CD14-positive monocyte (primary cell): ENCODE measurements around the gene MOK. TPM values are rescaled to one million over a fixed set of nuclear protein-coding genes. Genes with fewer than 3 reads are reported as not detected.
"Not testable (repeated sequence)": the region's sequence is repeated elsewhere in the genome, so short reads cannot be mapped to it uniquely, and the experiment has no call there.

Experiments
- DNase-seq, 3 donors: peaks; one replicate each; pipeline ENCODE4 v3.0.0-alpha.2; 2011 to 2022
- H2AFZ ChIP-seq: 2 replicates; pipeline ENCODE4 v1.6.0; 2012; ENCODE audit warnings: mild to moderate bottlenecking, low read depth, low read length, inconsistent platforms; ENCODE audit not compliant: insufficient read depth, poor library complexity, severe bottlenecking
- H3K27ac ChIP-seq, 2 donors: 1 replicate in 1 of 2; 2 replicates in 1 of 2; pipeline ENCODE4 v1.5.1; 2012 to 2013; ENCODE audit warnings: low read length in 2 of 2, control low read depth in 1 of 2, inconsistent platforms in 1 of 2, low read depth in 1 of 2, mild to moderate bottlenecking in 1 of 2
- H3K27me3 ChIP-seq, 2 donors: one replicate each; pipeline versions ENCODE4 v1.6.0 to v1.6.1; 2011 to 2013; ENCODE audit warnings: low read length in 2 of 2; ENCODE audit not compliant: control insufficient read depth in 2 of 2, insufficient read depth in 2 of 2
- H3K36me3 ChIP-seq, 2 donors: replicated peaks in 1 of 2; 1 replicate in 1 of 2; 2 replicates in 1 of 2; pipeline versions ENCODE4 v1.5.1 to v1.6.1; 2012 to 2013; ENCODE audit warnings: low read length in 2 of 2, control low read depth in 1 of 2, inconsistent platforms in 1 of 2, mild to moderate bottlenecking in 1 of 2; ENCODE audit not compliant: insufficient read depth in 2 of 2, control insufficient read depth in 1 of 2
- H3K4me1 ChIP-seq, 2 donors: 1 replicate in 1 of 2; 2 replicates in 1 of 2; pipeline versions ENCODE4 v1.5.1 to v1.6.1; 2012 to 2013; ENCODE audit warnings: low read length in 2 of 2, control low read depth in 1 of 2, inconsistent platforms in 1 of 2, mild to moderate bottlenecking in 1 of 2, moderate library complexity in 1 of 2; ENCODE audit not compliant: insufficient read depth in 2 of 2, control insufficient read depth in 1 of 2
- H3K4me2 ChIP-seq: replicated peaks from 2 replicates; pipeline ENCODE3; 2012; ENCODE audit warnings: low read length, moderate library complexity, mild to moderate bottlenecking; ENCODE audit not compliant: poor library complexity, severe bottlenecking; ENCODE audit errors: extremely low read depth
- H3K4me3 ChIP-seq, 3 experiments: fragments of 200-600 bp in 1 of 3; sonication (generic) in 1 of 3; replicated peaks in 1 of 3; 1 replicate in 2 of 3; 2 replicates in 1 of 3; pipeline ENCODE4 v1.5.1; 2011 to 2013; ENCODE audit warnings: low read length in 3 of 3, mild to moderate bottlenecking in 3 of 3, control low read depth in 2 of 3, low read depth in 2 of 3, inconsistent platforms in 1 of 3, moderate library complexity in 1 of 3
- H3K79me2 ChIP-seq: 2 replicates; pipeline ENCODE4 v1.6.0; 2012; ENCODE audit warnings: mild to moderate bottlenecking, control low read depth, inconsistent platforms, low read length, moderate library complexity; ENCODE audit not compliant: insufficient read depth
- H3K9ac ChIP-seq: 2 replicates; pipeline ENCODE4 v1.6.0; 2017; ENCODE audit warnings: low read length, mild to moderate bottlenecking; ENCODE audit not compliant: insufficient read depth, poor library complexity, severe bottlenecking
- H3K9me3 ChIP-seq, 2 donors: replicated peaks in 1 of 2; 1 replicate in 1 of 2; 2 replicates in 1 of 2; pipeline versions ENCODE4 v1.5.1 to v1.6.1; 2012 to 2013; ENCODE audit warnings: low read length in 2 of 2, control low read depth in 1 of 2; ENCODE audit not compliant: control insufficient read depth in 1 of 2, insufficient read depth in 1 of 2
- H4K20me1 ChIP-seq: 2 replicates; pipeline ENCODE4 v1.6.0; 2012; ENCODE audit warnings: mild to moderate bottlenecking, low read length, control low read depth, moderate library complexity; ENCODE audit not compliant: insufficient read depth
- H3K27ac Mint-ChIP-seq, 7 donors: one replicate each; pipeline ENCODE4 v1.8.0; 2020; ENCODE audit warnings: mild to moderate bottlenecking in 7 of 7, mixed read lengths in 7 of 7, moderate library complexity in 6 of 7, inconsistent platforms in 2 of 7
- H3K27me3 Mint-ChIP-seq, 3 donors: one replicate each; pipeline ENCODE4 v1.8.0; 2021 to 2022; ENCODE audit warnings: low read depth in 3 of 3, mild to moderate bottlenecking in 3 of 3, mixed read lengths in 3 of 3, moderate library complexity in 3 of 3, inconsistent platforms in 1 of 3
- H3K36me3 Mint-ChIP-seq, 2 donors: one replicate each; pipeline ENCODE4 v1.8.0; 2020; ENCODE audit warnings: mixed read lengths in 2 of 2, inconsistent platforms in 1 of 2, mild to moderate bottlenecking in 1 of 2
- H3K4me1 Mint-ChIP-seq: one replicate; pipeline ENCODE4 v1.8.0; 2020; ENCODE audit warnings: mild to moderate bottlenecking, mixed read lengths
- H3K4me3 Mint-ChIP-seq, 2 donors: one replicate each; pipeline ENCODE4 v1.8.0; 2020; ENCODE audit warnings: mild to moderate bottlenecking in 2 of 2, mixed read lengths in 2 of 2, moderate library complexity in 1 of 2
- H3K9me3 Mint-ChIP-seq, 7 donors: one replicate each; pipeline ENCODE4 v1.8.0; 2020 to 2022; ENCODE audit warnings: mixed read lengths in 7 of 7, mild to moderate bottlenecking in 6 of 7, moderate library complexity in 6 of 7, inconsistent platforms in 2 of 7
- CTCF ChIP-seq: fragments of 200-600 bp; IDR thresholded peaks from one replicate; pipeline ENCODE4 v1.8.0; 2022; ENCODE audit warnings: antibody characterized with exemption, mild to moderate bottlenecking
- WGBS: methylation state at CpG from one replicate; pipeline ENCODE4 v1.1.5; 2013; ENCODE audit warnings: missing lambda C conversion rate; ENCODE audit not compliant: insufficient coverage; 5-methylcytosine and 5-hydroxymethylcytosine counted together
- intact Hi-C, 2 donors: fragments of 100-400 bp; cut with micrococcal nuclease; formaldehyde crosslinking; loops; one replicate each; pipeline versions ENCODE4 v1.15.0 to v1.15.1; 2023
- polyA plus RNA-seq, 3 donors: library from polyadenylated mRNA; depleted of rRNA in 1 of 3; unstranded in 2 of 3; stranded (reverse) in 1 of 3; fragments of 300-500 nt in 2 of 3; fragments of >200 nt in 1 of 3; fragmentation: Illumina TruSeq in 2 of 3; gene quantifications; 1 replicate in 2 of 3; 2 replicates in 1 of 3; pipeline ENCODE4 v1.2.3, GENCODE V29; 2012 to 2021

The MOK gene
- polyA plus RNA-seq, 3 donors, result 0.67 to 3.4 (median 1.8) TPM

DNA sequence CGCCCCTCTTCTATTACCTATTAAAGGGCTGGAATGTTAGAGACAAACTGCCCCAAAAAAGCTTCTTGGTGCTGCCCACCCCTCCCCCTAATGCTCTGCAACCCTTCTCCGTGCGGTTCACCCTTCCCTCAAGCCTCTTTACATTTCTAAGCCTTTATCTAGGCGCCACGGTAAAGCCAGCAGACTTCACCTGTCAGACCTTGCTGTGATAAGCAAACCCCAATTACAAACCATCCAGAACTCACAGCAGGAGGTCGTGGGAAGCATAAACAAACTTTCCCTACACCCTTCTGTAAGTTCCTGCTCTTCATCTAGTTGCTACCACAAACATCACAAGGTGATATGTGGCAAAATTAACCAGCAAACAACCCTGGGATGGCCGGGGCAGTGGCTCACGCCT is 56.8 kb downstream of the MOK start:
- no peak overlapping the region for H2AFZ ChIP-seq
- no peak overlapping the region for H3K27ac Mint-ChIP-seq
- no peaks in the 10 kb centered on the region for H3K4me1 Mint-ChIP-seq
- H3K9ac ChIP-seq, result no peak overlapping the region
- H3K4me2 ChIP-seq, result no peak overlapping the region
- H3K36me3 ChIP-seq, result no peaks in the 10 kb centered on the region
- no peaks in the 10 kb centered on the region for H4K20me1 ChIP-seq
- H3K36me3 Mint-ChIP-seq, result no peaks in the 10 kb centered on the region
- no peak for DNase-seq
- no peaks in the 10 kb centered on the region for H3K27me3 Mint-ChIP-seq
- no peaks in the 10 kb centered on the region for H3K9me3 ChIP-seq
- no peaks in the 10 kb centered on the region for H3K79me2 ChIP-seq
- no peak overlapping the region for H3K4me3 Mint-ChIP-seq
- TF ChIP-seq CTCF, result no peak
- no peaks in the 10 kb centered on the region for H3K27me3 ChIP-seq
- H3K9me3 Mint-ChIP-seq, result no peaks in the 10 kb centered on the region
- H3K27ac ChIP-seq, result no peak overlapping the region
- H3K4me3 ChIP-seq, result no peak overlapping the region
- H3K4me1 ChIP-seq, result no peaks in the 10 kb centered on the region
- intact Hi-C loops, result no loop called here
- 87% methylated on average over 5 of the region's 8 CpGs for WGBS

- Histone ChIP-seq H3K27me3 (no peaks in the 10 kb centered on the region), H2AFZ (no peak overlapping the region), H3K9ac (no peak overlapping the region), H3K9me3 (no peaks in the 10 kb centered on the region), H4K20me1 (no peaks in the 10 kb centered on the region), H3K4me3 (no peak overlapping the region), H3K36me3 (no peaks in the 10 kb centered on the region), H3K79me2 (no peaks in the 10 kb centered on the region), H3K27ac (no peak overlapping the region), H3K4me2 (no peak overlapping the region), H3K4me1 (no peaks in the 10 kb centered on the region)
- intact Hi-C loops, result no loop called here
- 93% methylated on average over 9 of the region's 9 CpGs for WGBS
- Mint-ChIP-seq H3K4me1 (no peaks in the 10 kb centered on the region), H3K4me3 (no peak overlapping the region), H3K27ac (no peak overlapping the region), H3K36me3 (no peaks in the 10 kb centered on the region), H3K27me3 (no peaks in the 10 kb centered on the region), H3K9me3 (no peaks in the 10 kb centered on the region)
- no peak for TF ChIP-seq CTCF
- no peak for DNase-seq
Observed at GRCh38 chr14:102246071-102246470, 58.9 kb downstream of the MOK start.

- H4K20me1 ChIP-seq, H3K4me1 Mint-ChIP-seq, H3K27ac Mint-ChIP-seq, H3K4me3 ChIP-seq, H3K27me3 ChIP-seq, intact Hi-C loops, H3K4me2 ChIP-seq, H3K9me3 Mint-ChIP-seq, H3K36me3 ChIP-seq, DNase-seq, H3K9me3 ChIP-seq, H3K4me1 ChIP-seq, H3K4me3 Mint-ChIP-seq, H3K27ac ChIP-seq, H3K36me3 Mint-ChIP-seq, H3K27me3 Mint-ChIP-seq, H3K9ac ChIP-seq, H2AFZ ChIP-seq, H3K79me2 ChIP-seq: not testable (repeated sequence)
- 93% methylated on average over 3 of the region's 4 CpGs for WGBS
Observed at GRCh38 chr14:102243795-102244194, 61.2 kb downstream of the MOK start.
